Measurements from ENCODE around the gene WDR43. TPM values are rescaled to one million over a fixed set of nuclear protein-coding genes. Genes with fewer than 3 reads are reported as not detected.

The WDR43 gene

Small RNA genes within 50 kb of the gene (small RNA-seq; reads per million reads assigned to genes)
- gene RF00019 (ENCODE audit: low read depth) (not detected), gene SNORD53 (ENCODE audit: low read depth) (82.3 reads per million, percentile 92 among the genes with 10 or more reads in this experiment), gene SNORD53B (ENCODE audit: low read depth) (240 reads per million, percentile 94 among the genes with 10 or more reads in this experiment), gene SNORD92 (ENCODE audit: low read depth) (317 reads per million, percentile 95 among the genes with 10 or more reads in this experiment)

All from mesenchymal stem cell (in vitro differentiated cells and primary cell).